Gastrocnemius medialis (tissue), 4 donors: Measurements from ENCODE around the gene CREB1. TPM values are rescaled to one million over a fixed set of nuclear protein-coding genes. Genes with fewer than 3 reads are reported as not detected.
"Not testable (repeated sequence)": the region's sequence is repeated elsewhere in the genome, so short reads cannot be mapped to it uniquely, and the experiment has no call there.

Experiments
- ATAC-seq, 2 donors: fragments of 150-250 bp; one replicate each; pipeline ENCODE4 v1.9.1; 2016
- DNase-seq, 2 donors: peaks; one replicate each; pipeline ENCODE4 v3.0.0-alpha.2; 2019
- H3K27ac ChIP-seq, 4 donors: fragments of 200-600 bp; sonication (generic); 1 replicate in 1 of 4; 2 replicates in 3 of 4; pipeline ENCODE4 v1.5.1; 2016 to 2018; ENCODE audit warnings: mild to moderate bottlenecking in 2 of 4, moderate library complexity in 1 of 4
- H3K27me3 ChIP-seq, 3 donors: fragments of 200-600 bp; sonication (generic) in 2 of 3; 1 replicate in 1 of 3; 2 replicates in 2 of 3; pipeline versions ENCODE4 v1.5.1 to v1.6.0; 2016 to 2019; ENCODE audit warnings: mild to moderate bottlenecking in 1 of 3, moderate library complexity in 1 of 3
- H3K36me3 ChIP-seq, 2 donors: fragments of 200-600 bp; sonication (generic) in 1 of 2; one replicate each; pipeline ENCODE4 v1.5.1; 2017 to 2018
- H3K4me1 ChIP-seq, 2 donors: fragments of 200-600 bp; sonication (generic) in 1 of 2; one replicate each; pipeline ENCODE4 v1.5.1; 2016 to 2017; ENCODE audit warnings: mild to moderate bottlenecking in 2 of 2
- H3K4me3 ChIP-seq, 4 donors: fragments of 200-600 bp; sonication (generic) in 3 of 4; 1 replicate in 1 of 4; 2 replicates in 3 of 4; pipeline ENCODE4 v1.5.1; 2016 to 2019; ENCODE audit warnings: mild to moderate bottlenecking in 2 of 4
- H3K9me3 ChIP-seq, 3 donors: fragments of 200-600 bp; sonication (generic) in 2 of 3; 1 replicate in 1 of 3; 2 replicates in 2 of 3; pipeline ENCODE4 v1.5.1; 2016 to 2019
- CTCF ChIP-seq, 5 experiments: fragments of 450-650 bp in 3 of 5; fragments of 200-600 bp in 2 of 5; sonication (generic) in 2 of 5; IDR thresholded peaks in 4 of 5; conservative IDR thresholded peaks in 1 of 5; 1 replicate in 4 of 5; 2 replicates in 1 of 5; pipeline ENCODE4 v1.5.1; 2016 to 2019; ENCODE audit warnings: antibody characterized with exemption in 5 of 5, mild to moderate bottlenecking in 3 of 5, moderate library complexity in 3 of 5
- POLR2A ChIP-seq, 2 donors: fragments of 450-650 bp; IDR thresholded peaks; one replicate each; pipeline ENCODE4 v1.6.1; 2017; ENCODE audit warnings: antibody characterized with exemption in 2 of 2, mild to moderate bottlenecking in 2 of 2, moderate library complexity in 2 of 2
- in situ Hi-C, 4 donors: fragments of 200-750 bp; cut with MboI; loops; one replicate each; pipeline versions ENCODE4 v1.15.0 to v1.8.0; 2017; ENCODE audit warnings: low sequenced_read_pairs in 4 of 4
- intact Hi-C: fragments of 100-400 bp; cut with DNase I; formaldehyde crosslinking; loops from one replicate; pipeline ENCODE4 v1.15.1; 2023; ENCODE audit warnings: low total_unique reads
- total RNA-seq, 4 donors: library from RNA; depleted of rRNA; stranded (reverse); fragments of >200 nt; gene quantifications; one replicate each; pipeline versions ENCODE4 v1.1.0 to v1.2.3, GENCODE V29; 2016

Gene CREB1
- total RNA-seq, 4 donors from 2014 or later: 11.5 to 19.9 (median 19.8) TPM

DNA sequence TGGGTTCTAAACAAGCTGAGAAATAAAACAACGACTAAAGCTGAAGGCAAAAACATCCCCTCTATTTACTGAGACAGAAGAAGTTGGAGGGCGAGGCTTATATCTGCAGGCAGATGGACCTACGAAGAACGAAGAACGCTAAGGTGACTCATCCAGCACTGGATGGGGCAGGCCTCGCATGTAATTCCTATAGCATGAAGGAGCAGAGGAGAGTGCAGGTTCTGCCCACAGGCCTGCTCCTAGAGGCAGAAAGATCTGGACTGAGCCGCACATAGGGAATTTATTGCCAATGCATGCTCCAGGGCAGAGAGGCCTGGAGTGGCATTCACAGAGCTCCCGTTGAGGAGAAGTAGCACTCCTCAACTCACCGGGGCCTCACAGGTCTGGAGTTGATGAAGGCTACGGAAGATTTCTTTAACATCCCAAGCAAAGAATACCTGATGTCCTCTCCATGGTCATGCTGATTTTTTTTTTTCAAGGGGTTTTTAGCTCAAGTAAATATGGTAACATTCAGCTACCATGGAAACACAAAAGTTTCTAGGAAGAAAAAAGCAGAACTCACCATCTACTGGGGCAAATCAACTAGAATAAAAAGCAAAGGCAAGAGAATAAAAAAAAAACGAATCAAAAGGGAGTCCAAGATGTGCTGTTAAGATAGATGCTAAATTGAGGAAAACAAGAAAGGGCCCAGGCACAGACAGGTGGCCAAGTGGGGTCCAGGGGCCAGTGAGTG is 105.9 kb downstream of the CREB1 start:
- in situ Hi-C loops (loop anchor here in 2 of 4 donors (10.0 to 25.0 kb wide), 2 partner anchors 69 to 402 kb away; partner anchors contain the start of gene PLEKHM3 (in 1 of the 2)), intact Hi-C loops (no loop called here)
- DNase-seq: no peak
- Histone ChIP-seq H3K27me3 (no peaks in the 10 kb centered on the region), H3K4me3 (no peak overlapping the region), H3K27ac (no peak overlapping the region), H3K9me3 (no peaks in the 10 kb centered on the region), H3K4me1 (no peaks in the 10 kb centered on the region), H3K36me3 (no peaks in the 10 kb centered on the region)
- no peak for TF ChIP-seq POLR2A (IDR thresholded peaks at IDR 0.05)
- TF ChIP-seq CTCF (IDR thresholded peaks at IDR 0.05 in 4 of 5, conservative IDR thresholded peaks at IDR 0.05 in 1 of 5): no peak
- no peak for ATAC-seq

GRCh38 chr2:207639288-207639687 is 109.5 kb downstream of the CREB1 start:
- H3K36me3 ChIP-seq, ATAC-seq, H3K27me3 ChIP-seq, H3K27ac ChIP-seq, intact Hi-C loops, H3K4me1 ChIP-seq, H3K9me3 ChIP-seq, H3K4me3 ChIP-seq, DNase-seq: not testable (repeated sequence)
- in situ Hi-C loops: loop anchor here in 2 of 4 donors (10.0 to 25.0 kb wide), 2 partner anchors 66 to 398 kb away; partner anchors contain the start of gene PLEKHM3 (in 1 of the 2)

- TF ChIP-seq POLR2A (IDR thresholded peaks at IDR 0.05): no peak
- no peak for TF ChIP-seq CTCF (IDR thresholded peaks at IDR 0.05 in 4 of 5, conservative IDR thresholded peaks at IDR 0.05 in 1 of 5)
- no peaks in the 10 kb centered on the region for H3K9me3 ChIP-seq
- no peaks in the 10 kb centered on the region for H3K36me3 ChIP-seq
- intact Hi-C loops: no loop called here
- ATAC-seq: no peak
- in situ Hi-C loops: loop anchor here in 1 of 4 donors (25.0 kb wide), 1 partner anchor 397 kb away; the partner anchor contains the start of gene PLEKHM3
- no peaks in the 10 kb centered on the region for H3K4me1 ChIP-seq
- DNase-seq: no peak
- no peak overlapping the region for H3K27ac ChIP-seq
- H3K4me3 ChIP-seq: no peak overlapping the region
- H3K27me3 ChIP-seq: no peaks in the 10 kb centered on the region
Measured at GRCh38 chr2:207640160-207640559, 110.4 kb downstream of the CREB1 start.

- no peak for ATAC-seq
- no peaks in the 10 kb centered on the region for H3K4me1 ChIP-seq
- no peaks in the 10 kb centered on the region for H3K27me3 ChIP-seq
- no peak overlapping the region for H3K4me3 ChIP-seq
- DNase-seq: no peak
- in situ Hi-C loops: loop anchor here in 1 of 4 donors (25.0 kb wide), 1 partner anchor 397 kb away; the partner anchor contains the start of gene PLEKHM3
- H3K36me3 ChIP-seq: no peaks in the 10 kb centered on the region
- no peak overlapping the region for H3K27ac ChIP-seq
- no peak for TF ChIP-seq POLR2A (IDR thresholded peaks at IDR 0.05)
- no peak for TF ChIP-seq CTCF (IDR thresholded peaks at IDR 0.05 in 4 of 5, conservative IDR thresholded peaks at IDR 0.05 in 1 of 5)
- no peaks in the 10 kb centered on the region for H3K9me3 ChIP-seq
- intact Hi-C loops: no loop called here
Measured at GRCh38 chr2:207640661-207641060, 110.9 kb downstream of the CREB1 start.

DNA sequence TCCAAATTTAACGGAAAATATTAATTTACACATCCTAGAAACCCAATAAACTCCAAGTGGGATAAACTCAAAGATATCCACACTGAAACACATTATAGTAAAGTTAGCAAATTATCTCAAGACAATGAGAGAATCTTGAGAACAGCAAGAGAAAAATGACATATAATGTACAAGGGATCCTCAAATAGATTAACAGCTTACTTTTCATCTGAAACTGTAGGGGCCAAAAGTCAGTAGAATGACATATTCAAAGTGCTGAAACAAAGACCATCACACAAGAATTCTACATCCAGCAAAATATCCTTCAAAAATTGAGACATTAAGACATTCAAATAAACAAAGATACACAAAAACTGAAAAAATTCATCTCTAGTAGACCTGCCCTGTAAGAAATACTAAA is 114.1 kb downstream of the CREB1 start:
- in situ Hi-C loops: loop anchor here in 1 of 4 donors (25.0 kb wide), 1 partner anchor 393 kb away; the partner anchor contains the start of gene PLEKHM3
- no peaks in the 10 kb centered on the region for H3K9me3 ChIP-seq
- no peak overlapping the region for H3K27ac ChIP-seq
- no peak for DNase-seq
- no peak overlapping the region for H3K4me3 ChIP-seq
- no peaks in the 10 kb centered on the region for H3K36me3 ChIP-seq
- no peak for ATAC-seq
- no peaks in the 10 kb centered on the region for H3K4me1 ChIP-seq
- intact Hi-C loops: no loop called here
- TF ChIP-seq POLR2A (IDR thresholded peaks at IDR 0.05) (no peak), CTCF (IDR thresholded peaks at IDR 0.05 in 4 of 5, conservative IDR thresholded peaks at IDR 0.05 in 1 of 5) (no peak)
- H3K27me3 ChIP-seq: no peaks in the 10 kb centered on the region

- H3K27me3 ChIP-seq, intact Hi-C loops, H3K36me3 ChIP-seq, DNase-seq, H3K4me1 ChIP-seq, H3K4me3 ChIP-seq, H3K9me3 ChIP-seq, H3K27ac ChIP-seq, ATAC-seq: not testable (repeated sequence)
- in situ Hi-C loops: loop anchor here in 1 of 4 donors (25.0 kb wide), 1 partner anchor 391 kb away; the partner anchor contains the start of gene PLEKHM3
Measured at GRCh38 chr2:207646582-207646981, 116.8 kb downstream of the CREB1 start.
